WTC11 (cell line): Measurements from ENCODE around the gene APPBP2. TPM values are rescaled to one million over a fixed set of nuclear protein-coding genes. Genes with fewer than 3 reads are reported as not detected.

Experiments used
- ATAC-seq: fragments of 200-7000 bp; cut with Tn5 transposase; 2 replicates; pipeline ENCODE4 v1.10.0; 2021; ENCODE audit warnings: mild to moderate bottlenecking, moderate library complexity
- CTCF ChIA-PET: fragments of 300-600 bp; sonication (Branson Sonifier 250); formaldehyde crosslinking; loops from one replicate; lab custom pipeline; 2021; ENCODE audit warnings: antibody characterized with exemption; lab: Charles Lee
- POLR2A ChIA-PET: fragments of 350-600 bp; sonication (Branson Sonifier 250); formaldehyde crosslinking; loops from one replicate; lab custom pipeline; 2021; ENCODE audit warnings: antibody characterized with exemption; lab: Charles Lee
- DNase-seq: peaks from one replicate; pipeline ENCODE4 v3.0.0; 2021; ENCODE audit warnings: low spot score
- H3K27ac Mint-ChIP-seq: 2 replicates; pipeline ENCODE4 v1.8.0; 2021; ENCODE audit warnings: mixed read lengths
- H3K27me3 Mint-ChIP-seq: 2 replicates; pipeline ENCODE4 v1.8.0; 2021; ENCODE audit warnings: low read depth, mild to moderate bottlenecking, moderate library complexity, mixed read lengths
- H3K36me3 Mint-ChIP-seq: 2 replicates; pipeline ENCODE4 v1.8.0; 2021; ENCODE audit warnings: mixed read lengths
- H3K4me1 Mint-ChIP-seq: 2 replicates; pipeline ENCODE4 v1.8.0; 2022; ENCODE audit warnings: mixed read lengths
- H3K4me3 Mint-ChIP-seq: 2 replicates; pipeline ENCODE4 v1.8.0; 2021; ENCODE audit warnings: mild to moderate bottlenecking, moderate library complexity, mixed read lengths
- H3K9me3 Mint-ChIP-seq: 2 replicates; pipeline ENCODE4 v1.8.0; 2021; ENCODE audit warnings: mixed read lengths
- E2F4 ChIP-seq: sonication (generic); formaldehyde crosslinking; IDR thresholded peaks from 2 replicates; pipeline ENCODE4 v1.8.1; 2022; ENCODE audit warnings: low read depth, mild to moderate bottlenecking, moderate library complexity, missing genetic modification reagents, borderline replicate concordance
- FOXK1 ChIP-seq: sonication (generic); formaldehyde crosslinking; IDR thresholded peaks from 2 replicates; pipeline ENCODE4 v1.8.0; 2022; ENCODE audit warnings: mild to moderate bottlenecking, moderate library complexity, missing genetic modification reagents
- KAT7 ChIP-seq: sonication (generic); formaldehyde crosslinking; IDR thresholded peaks from 2 replicates; pipeline ENCODE4 v1.8.1; 2023; ENCODE audit warnings: missing genetic modification reagents, mild to moderate bottlenecking, borderline replicate concordance
- NFATC4 ChIP-seq: fragments of 250-450 bp; sonication (Bioruptor Pico); IDR thresholded peaks from 2 replicates; pipeline ENCODE4 v1.9.0; 2021; ENCODE audit warnings: mild to moderate bottlenecking
- NR2C2 ChIP-seq: sonication (generic); formaldehyde crosslinking; IDR thresholded peaks from 2 replicates; pipeline ENCODE4 v1.8.0; 2022; ENCODE audit warnings: mild to moderate bottlenecking, missing genetic modification reagents
- RELA ChIP-seq: sonication (generic); formaldehyde crosslinking; IDR thresholded peaks from 2 replicates; pipeline ENCODE4 v1.8.1; 2022; ENCODE audit warnings: missing genetic modification reagents, mild to moderate bottlenecking, borderline replicate concordance
- SMAD3 ChIP-seq: sonication (generic); formaldehyde crosslinking; IDR thresholded peaks from 2 replicates; pipeline ENCODE4 v1.8.0; 2022; ENCODE audit warnings: missing genetic modification reagents, mild to moderate bottlenecking, borderline replicate concordance
- SMAD4 ChIP-seq: sonication (generic); formaldehyde crosslinking; IDR thresholded peaks from 2 replicates; pipeline ENCODE4 v1.8.0; 2022; ENCODE audit warnings: mild to moderate bottlenecking, missing genetic modification reagents
- TCF7 ChIP-seq: sonication (generic); formaldehyde crosslinking; IDR thresholded peaks from 2 replicates; pipeline ENCODE4 v1.8.0; 2022; ENCODE audit warnings: mild to moderate bottlenecking, low read depth, missing genetic modification reagents, moderate library complexity
- TEAD4 ChIP-seq: sonication (generic); formaldehyde crosslinking; IDR thresholded peaks from 2 replicates; pipeline ENCODE4 v1.8.0; 2022; ENCODE audit warnings: mild to moderate bottlenecking, missing genetic modification reagents
- USF2 ChIP-seq: sonication (generic); formaldehyde crosslinking; IDR thresholded peaks from 2 replicates; pipeline ENCODE4 v1.8.1; 2023; ENCODE audit warnings: mild to moderate bottlenecking, missing genetic modification reagents, moderate library complexity
- ZBTB21 ChIP-seq: sonication (generic); formaldehyde crosslinking; IDR thresholded peaks from 2 replicates; pipeline ENCODE4 v1.8.1; 2023; ENCODE audit warnings: mild to moderate bottlenecking, missing genetic modification reagents, borderline replicate concordance
- ZNF281 ChIP-seq: sonication (generic); formaldehyde crosslinking; IDR thresholded peaks from 2 replicates; pipeline ENCODE4 v1.8.0; 2023; ENCODE audit warnings: mild to moderate bottlenecking, missing genetic modification reagents
- ZNF396 ChIP-seq: fragments of 250-450 bp; sonication (Bioruptor Pico); IDR thresholded peaks from 2 replicates; pipeline ENCODE4 v1.8.0; 2021; ENCODE audit warnings: mild to moderate bottlenecking, moderate library complexity, borderline replicate concordance
- ZNF416 ChIP-seq: fragments of 250-450 bp; sonication (Bioruptor Pico); IDR thresholded peaks from 2 replicates; pipeline ENCODE4 v1.9.0; 2021; ENCODE audit warnings: mild to moderate bottlenecking, inconsistent platforms
- total RNA-seq: library from RNA; stranded (reverse); gene quantifications from 3 replicates; pipeline ENCODE4 v1.2.3, GENCODE V29; 2021
- TF ChIP-seq, protein P1 (sequence below): fragments of 200-600 bp; IDR thresholded peaks from 2 replicates; pipeline ENCODE4 v1.8.0; 2022; ENCODE audit warnings: antibody characterized with exemption
- TF ChIP-seq, protein P2 (sequence below): fragments of 250-450 bp; sonication (Bioruptor Pico); IDR thresholded peaks from 2 replicates; pipeline ENCODE4 v1.9.0; 2021; ENCODE audit warnings: mild to moderate bottlenecking, borderline replicate concordance

Gene APPBP2
- total RNA-seq, 1 experiment from 2014 or later: 15.3 TPM

DNA sequence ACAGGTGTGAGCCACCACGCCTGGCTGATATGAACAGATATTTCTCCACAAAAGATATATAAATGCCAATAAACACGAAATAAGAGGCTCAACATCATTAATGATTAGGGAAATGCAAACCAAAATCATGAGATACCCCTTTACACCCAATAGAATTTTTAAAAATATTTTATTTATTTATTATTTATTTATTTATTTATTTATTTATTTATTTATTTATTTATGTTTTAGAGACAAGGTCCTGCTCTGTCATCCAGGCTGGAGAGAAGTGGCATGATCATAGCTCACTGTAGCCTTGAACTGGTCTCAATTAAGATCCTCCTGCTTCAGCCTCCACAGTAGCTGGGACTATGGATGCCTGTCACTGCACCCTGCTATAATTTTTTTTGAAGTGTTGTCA is 30.8 kb downstream of the APPBP2 start (continued):
- TF ChIP-seq, protein P1, sequence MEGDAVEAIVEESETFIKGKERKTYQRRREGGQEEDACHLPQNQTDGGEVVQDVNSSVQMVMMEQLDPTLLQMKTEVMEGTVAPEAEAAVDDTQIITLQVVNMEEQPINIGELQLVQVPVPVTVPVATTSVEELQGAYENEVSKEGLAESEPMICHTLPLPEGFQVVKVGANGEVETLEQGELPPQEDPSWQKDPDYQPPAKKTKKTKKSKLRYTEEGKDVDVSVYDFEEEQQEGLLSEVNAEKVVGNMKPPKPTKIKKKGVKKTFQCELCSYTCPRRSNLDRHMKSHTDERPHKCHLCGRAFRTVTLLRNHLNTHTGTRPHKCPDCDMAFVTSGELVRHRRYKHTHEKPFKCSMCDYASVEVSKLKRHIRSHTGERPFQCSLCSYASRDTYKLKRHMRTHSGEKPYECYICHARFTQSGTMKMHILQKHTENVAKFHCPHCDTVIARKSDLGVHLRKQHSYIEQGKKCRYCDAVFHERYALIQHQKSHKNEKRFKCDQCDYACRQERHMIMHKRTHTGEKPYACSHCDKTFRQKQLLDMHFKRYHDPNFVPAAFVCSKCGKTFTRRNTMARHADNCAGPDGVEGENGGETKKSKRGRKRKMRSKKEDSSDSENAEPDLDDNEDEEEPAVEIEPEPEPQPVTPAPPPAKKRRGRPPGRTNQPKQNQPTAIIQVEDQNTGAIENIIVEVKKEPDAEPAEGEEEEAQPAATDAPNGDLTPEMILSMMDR: no peak
- no peak for TF ChIP-seq RELA (CRISPR knock-in tag)
- TF ChIP-seq FOXK1 (CRISPR knock-in tag): no peak
- no peak for TF ChIP-seq NR2C2 (CRISPR knock-in tag)
- TF ChIP-seq TEAD4: no peak
- no peak for TF ChIP-seq TCF7 (CRISPR knock-in tag)
- no peak for TF ChIP-seq SMAD4 (CRISPR knock-in tag)
- no peak for TF ChIP-seq ZBTB21 (CRISPR knock-in tag)
- TF ChIP-seq ZNF396: no peak
- TF ChIP-seq ZNF281 (CRISPR knock-in tag): no peak

DNA sequence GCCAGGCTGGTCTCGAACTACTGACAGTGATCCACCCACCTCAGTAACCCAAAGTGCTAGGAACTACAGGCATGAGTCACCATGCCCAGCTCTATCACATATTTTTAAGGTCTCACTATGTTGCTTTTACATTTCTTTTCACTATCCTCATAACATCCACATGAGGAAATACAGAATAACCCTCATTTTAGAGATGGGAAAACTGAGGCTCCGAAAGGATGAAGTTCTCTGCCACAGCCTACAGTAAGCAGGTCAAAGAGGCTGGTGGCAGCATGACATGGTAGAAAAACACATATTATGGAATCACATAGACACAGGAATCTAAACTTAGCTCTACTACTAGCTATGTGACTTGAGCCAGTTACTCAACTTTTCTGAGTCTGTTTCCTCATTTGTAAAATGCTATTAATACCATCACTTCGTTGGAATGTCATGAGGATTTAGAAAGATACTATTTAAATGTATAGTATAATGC is 32.2 kb downstream of the APPBP2 start:
- ATAC-seq: no peak
- Mint-ChIP-seq H3K4me3 (no peak overlapping the region), H3K4me1 (no peaks in the 10 kb centered on the region), H3K36me3 (peaks cover 89% of the 10 kb centered on the region), H3K27me3 (0 out of 2 replicates have a peak, but pooled peaks cover 5% of the 10 kb centered on the region), H3K27ac (no peak overlapping the region), H3K9me3 (peaks cover 57% of the 10 kb centered on the region)
- POLR2A ChIA-PET: no interaction called here
- CTCF ChIA-PET: no interaction called here
- TF ChIP-seq SMAD3: no peak
- TF ChIP-seq, protein P2, sequence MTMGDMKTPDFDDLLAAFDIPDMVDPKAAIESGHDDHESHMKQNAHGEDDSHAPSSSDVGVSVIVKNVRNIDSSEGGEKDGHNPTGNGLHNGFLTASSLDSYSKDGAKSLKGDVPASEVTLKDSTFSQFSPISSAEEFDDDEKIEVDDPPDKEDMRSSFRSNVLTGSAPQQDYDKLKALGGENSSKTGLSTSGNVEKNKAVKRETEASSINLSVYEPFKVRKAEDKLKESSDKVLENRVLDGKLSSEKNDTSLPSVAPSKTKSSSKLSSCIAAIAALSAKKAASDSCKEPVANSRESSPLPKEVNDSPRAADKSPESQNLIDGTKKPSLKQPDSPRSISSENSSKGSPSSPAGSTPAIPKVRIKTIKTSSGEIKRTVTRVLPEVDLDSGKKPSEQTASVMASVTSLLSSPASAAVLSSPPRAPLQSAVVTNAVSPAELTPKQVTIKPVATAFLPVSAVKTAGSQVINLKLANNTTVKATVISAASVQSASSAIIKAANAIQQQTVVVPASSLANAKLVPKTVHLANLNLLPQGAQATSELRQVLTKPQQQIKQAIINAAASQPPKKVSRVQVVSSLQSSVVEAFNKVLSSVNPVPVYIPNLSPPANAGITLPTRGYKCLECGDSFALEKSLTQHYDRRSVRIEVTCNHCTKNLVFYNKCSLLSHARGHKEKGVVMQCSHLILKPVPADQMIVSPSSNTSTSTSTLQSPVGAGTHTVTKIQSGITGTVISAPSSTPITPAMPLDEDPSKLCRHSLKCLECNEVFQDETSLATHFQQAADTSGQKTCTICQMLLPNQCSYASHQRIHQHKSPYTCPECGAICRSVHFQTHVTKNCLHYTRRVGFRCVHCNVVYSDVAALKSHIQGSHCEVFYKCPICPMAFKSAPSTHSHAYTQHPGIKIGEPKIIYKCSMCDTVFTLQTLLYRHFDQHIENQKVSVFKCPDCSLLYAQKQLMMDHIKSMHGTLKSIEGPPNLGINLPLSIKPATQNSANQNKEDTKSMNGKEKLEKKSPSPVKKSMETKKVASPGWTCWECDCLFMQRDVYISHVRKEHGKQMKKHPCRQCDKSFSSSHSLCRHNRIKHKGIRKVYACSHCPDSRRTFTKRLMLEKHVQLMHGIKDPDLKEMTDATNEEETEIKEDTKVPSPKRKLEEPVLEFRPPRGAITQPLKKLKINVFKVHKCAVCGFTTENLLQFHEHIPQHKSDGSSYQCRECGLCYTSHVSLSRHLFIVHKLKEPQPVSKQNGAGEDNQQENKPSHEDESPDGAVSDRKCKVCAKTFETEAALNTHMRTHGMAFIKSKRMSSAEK (CRISPR knock-in tag): no peak
- DNase-seq: no peak

GRCh38 chr17:60491771-60492170 is 34.3 kb downstream of the APPBP2 start:
- DNase-seq (no peak), ATAC-seq (no peak)
- Mint-ChIP-seq H3K9me3 (peaks cover 74% of the 10 kb centered on the region), H3K4me1 (no peaks in the 10 kb centered on the region), H3K27me3 (peaks cover 20% of the 10 kb centered on the region), H3K27ac (no peak overlapping the region), H3K4me3 (no peak overlapping the region), H3K36me3 (peaks cover 95% of the 10 kb centered on the region)
- POLR2A ChIA-PET: no interaction called here
- TF ChIP-seq KAT7: no peak
- TF ChIP-seq E2F4 (CRISPR knock-in tag): no peak
- no peak for TF ChIP-seq NFATC4
- TF ChIP-seq USF2: no peak
- TF ChIP-seq ZNF416: 0 out of 2 replicates have a peak, but pooled peaks have one; percentile 31
- CTCF ChIA-PET: no interaction called here
